SJSA1 (cell line): ENCODE measurements around the gene PRRG3. TPM values are rescaled to one million over a fixed set of nuclear protein-coding genes. Genes with fewer than 3 reads are reported as not detected.

Experiments used
- DNase-seq, 2 experiments: peaks; one replicate each; pipeline ENCODE4 v3.0.0-alpha.2; 2015 to 2020; ENCODE audit warnings: low spot score in 2 of 2, low read depth in 1 of 2
- H3K27ac ChIP-seq: fragments of 250-450 bp; sonication (Bioruptor Pico); 2 replicates; pipeline ENCODE4 v1.5.1; 2020; ENCODE audit warnings: mild to moderate bottlenecking, moderate library complexity
- H3K27me3 ChIP-seq: fragments of 250-450 bp; sonication (Bioruptor Pico); replicated peaks from 2 replicates; pipeline ENCODE4 v1.5.1; 2020; ENCODE audit warnings: mild to moderate bottlenecking, moderate library complexity
- H3K36me3 ChIP-seq: fragments of 250-450 bp; sonication (Bioruptor Pico); 2 replicates; pipeline ENCODE4 v1.5.1; 2020; ENCODE audit warnings: mild to moderate bottlenecking
- H3K4me1 ChIP-seq: fragments of 250-450 bp; sonication (Bioruptor Pico); replicated peaks from 2 replicates; pipeline ENCODE4 v1.6.1; 2021; ENCODE audit warnings: mild to moderate bottlenecking
- H3K4me3 ChIP-seq: fragments of 250-450 bp; sonication (Bioruptor Pico); 2 replicates; pipeline ENCODE4 v1.5.1; 2020; ENCODE audit warnings: mild to moderate bottlenecking
- H3K9me3 ChIP-seq: fragments of 250-450 bp; sonication (Bioruptor Pico); replicated peaks from 2 replicates; pipeline ENCODE4 v1.5.1; 2020; ENCODE audit warnings: mild to moderate bottlenecking
- total RNA-seq: library from RNA; depleted of rRNA; stranded (reverse); fragments of >200 nt; shearing (Covaris generic); gene quantifications from 2 replicates; pipeline ENCODE4 v1.2.3, GENCODE V29; 2014; rRNA removed

Gene PRRG3
- total RNA-seq, 1 experiment from 2014 or later, result not detected

- Histone ChIP-seq H3K4me1 (no peaks in the 10 kb centered on the region), H3K27ac (no peak overlapping the region), H3K27me3 (no peaks in the 10 kb centered on the region), H3K9me3 (no peaks in the 10 kb centered on the region), H3K36me3 (no peaks in the 10 kb centered on the region), H3K4me3 (no peak overlapping the region)
- DNase-seq, result no peak
These were observed 46.3 kb downstream of the PRRG3 start for GRCh38 chrX:151741606-151742005.

- H3K4me1 ChIP-seq, result no peaks in the 10 kb centered on the region
- H3K36me3 ChIP-seq, result no peaks in the 10 kb centered on the region
- H3K4me3 ChIP-seq, result no peak overlapping the region
- no peak for DNase-seq
- no peaks in the 10 kb centered on the region for H3K9me3 ChIP-seq
- no peaks in the 10 kb centered on the region for H3K27me3 ChIP-seq
- no peak overlapping the region for H3K27ac ChIP-seq
These were observed 47.1 kb downstream of the PRRG3 start for GRCh38 chrX:151742311-151742710.

- H3K9me3 ChIP-seq, result no peaks in the 10 kb centered on the region
- H3K27ac ChIP-seq, result no peak overlapping the region
- H3K27me3 ChIP-seq, result no peaks in the 10 kb centered on the region
- H3K4me1 ChIP-seq, result no peaks in the 10 kb centered on the region
- H3K36me3 ChIP-seq, result no peaks in the 10 kb centered on the region
- H3K4me3 ChIP-seq, result no peak overlapping the region
- DNase-seq, result no peak
These were observed 48.6 kb downstream of the PRRG3 start for GRCh38 chrX:151743651-151744470.

DNA sequence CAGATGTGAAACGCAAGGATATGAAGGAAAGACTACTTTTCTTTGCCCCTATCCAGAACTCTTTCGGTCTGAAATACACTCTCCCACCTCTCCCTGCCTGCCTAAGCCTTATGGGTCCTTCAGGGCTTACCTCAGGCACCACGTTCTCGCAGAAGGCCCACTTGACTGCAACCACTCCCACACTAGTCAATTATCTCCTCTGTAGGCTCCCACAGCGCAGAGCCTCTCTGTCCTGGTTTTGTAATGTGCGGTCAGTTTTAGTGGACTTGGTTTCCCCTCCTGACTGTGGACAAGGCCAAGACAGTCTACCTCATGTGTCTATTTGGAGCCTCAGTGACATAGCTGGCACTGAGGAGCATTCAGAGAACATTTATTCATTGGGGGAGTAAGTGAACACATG is 50.4 kb downstream of the PRRG3 start:
- no peak overlapping the region for H3K27ac ChIP-seq
- no peaks in the 10 kb centered on the region for H3K9me3 ChIP-seq
- no peaks in the 10 kb centered on the region for H3K36me3 ChIP-seq
- H3K4me3 ChIP-seq, result no peak overlapping the region
- H3K27me3 ChIP-seq, result no peaks in the 10 kb centered on the region
- H3K4me1 ChIP-seq, result no peaks in the 10 kb centered on the region
- DNase-seq, result no peak

- no peak for DNase-seq
- no peaks in the 10 kb centered on the region for H3K4me1 ChIP-seq
- H3K27ac ChIP-seq, result no peak overlapping the region
- H3K27me3 ChIP-seq, result no peaks in the 10 kb centered on the region
- no peaks in the 10 kb centered on the region for H3K9me3 ChIP-seq
- no peak overlapping the region for H3K4me3 ChIP-seq
- H3K36me3 ChIP-seq, result no peaks in the 10 kb centered on the region
These were observed 51.2 kb downstream of the PRRG3 start for GRCh38 chrX:151746502-151746901.

- no peaks in the 10 kb centered on the region for H3K9me3 ChIP-seq
- no peaks in the 10 kb centered on the region for H3K36me3 ChIP-seq
- no peak overlapping the region for H3K27ac ChIP-seq
- no peaks in the 10 kb centered on the region for H3K27me3 ChIP-seq
- DNase-seq, result no peak
- no peaks in the 10 kb centered on the region for H3K4me1 ChIP-seq
- no peak overlapping the region for H3K4me3 ChIP-seq
These were observed 55.3 kb downstream of the PRRG3 start for GRCh38 chrX:151750511-151750910.

GRCh38 chrX:151752847-151753246 is 57.6 kb downstream of the PRRG3 start:
- no peak for DNase-seq
- H3K4me1 ChIP-seq, result no peaks in the 10 kb centered on the region
- no peak overlapping the region for H3K27ac ChIP-seq
- H3K36me3 ChIP-seq, result no peaks in the 10 kb centered on the region
- no peaks in the 10 kb centered on the region for H3K27me3 ChIP-seq
- no peak overlapping the region for H3K4me3 ChIP-seq
- no peaks in the 10 kb centered on the region for H3K9me3 ChIP-seq

- H3K27ac ChIP-seq, result no peak overlapping the region
- peak in 1 of 2 experiments; percentile 5 for DNase-seq
- H3K4me3 ChIP-seq, result no peak overlapping the region
- no peaks in the 10 kb centered on the region for H3K27me3 ChIP-seq
- H3K9me3 ChIP-seq, result no peaks in the 10 kb centered on the region
- no peaks in the 10 kb centered on the region for H3K36me3 ChIP-seq
- no peaks in the 10 kb centered on the region for H3K4me1 ChIP-seq
These were observed 58.2 kb downstream of the PRRG3 start for GRCh38 chrX:151753313-151754046.

- no peak for DNase-seq
- no peak overlapping the region for H3K27ac ChIP-seq
- no peaks in the 10 kb centered on the region for H3K36me3 ChIP-seq
- no peaks in the 10 kb centered on the region for H3K27me3 ChIP-seq
- H3K4me1 ChIP-seq, result no peaks in the 10 kb centered on the region
- no peaks in the 10 kb centered on the region for H3K9me3 ChIP-seq
- H3K4me3 ChIP-seq, result no peak overlapping the region
These were observed 58.8 kb downstream of the PRRG3 start for GRCh38 chrX:151754047-151754429.

GRCh38 chrX:151754641-151755215 is 59.5 kb downstream of the PRRG3 start:
- H3K36me3 ChIP-seq, result no peaks in the 10 kb centered on the region
- H3K4me1 ChIP-seq, result no peaks in the 10 kb centered on the region
- no peak for DNase-seq
- no peak overlapping the region for H3K27ac ChIP-seq
- no peaks in the 10 kb centered on the region for H3K9me3 ChIP-seq
- no peaks in the 10 kb centered on the region for H3K27me3 ChIP-seq
- no peak overlapping the region for H3K4me3 ChIP-seq

Other genes with a start within 250 kb of the PRRG3 start
- not detected in 2 replicates for gene PASD1, start 131.8 kb upstream of the PRRG3 start, total RNA-seq
- gene FATE1, start 20.6 kb downstream of the PRRG3 start, total RNA-seq, result not detected in 2 replicates
- not detected in 2 replicates for gene CNGA2, start 39.3 kb downstream of the PRRG3 start, total RNA-seq
- not detected in 2 replicates for gene MAGEA4, start 217.4 kb downstream of the PRRG3 start, total RNA-seq